ENCODE measurements around the gene SLC19A1.

DNA sequence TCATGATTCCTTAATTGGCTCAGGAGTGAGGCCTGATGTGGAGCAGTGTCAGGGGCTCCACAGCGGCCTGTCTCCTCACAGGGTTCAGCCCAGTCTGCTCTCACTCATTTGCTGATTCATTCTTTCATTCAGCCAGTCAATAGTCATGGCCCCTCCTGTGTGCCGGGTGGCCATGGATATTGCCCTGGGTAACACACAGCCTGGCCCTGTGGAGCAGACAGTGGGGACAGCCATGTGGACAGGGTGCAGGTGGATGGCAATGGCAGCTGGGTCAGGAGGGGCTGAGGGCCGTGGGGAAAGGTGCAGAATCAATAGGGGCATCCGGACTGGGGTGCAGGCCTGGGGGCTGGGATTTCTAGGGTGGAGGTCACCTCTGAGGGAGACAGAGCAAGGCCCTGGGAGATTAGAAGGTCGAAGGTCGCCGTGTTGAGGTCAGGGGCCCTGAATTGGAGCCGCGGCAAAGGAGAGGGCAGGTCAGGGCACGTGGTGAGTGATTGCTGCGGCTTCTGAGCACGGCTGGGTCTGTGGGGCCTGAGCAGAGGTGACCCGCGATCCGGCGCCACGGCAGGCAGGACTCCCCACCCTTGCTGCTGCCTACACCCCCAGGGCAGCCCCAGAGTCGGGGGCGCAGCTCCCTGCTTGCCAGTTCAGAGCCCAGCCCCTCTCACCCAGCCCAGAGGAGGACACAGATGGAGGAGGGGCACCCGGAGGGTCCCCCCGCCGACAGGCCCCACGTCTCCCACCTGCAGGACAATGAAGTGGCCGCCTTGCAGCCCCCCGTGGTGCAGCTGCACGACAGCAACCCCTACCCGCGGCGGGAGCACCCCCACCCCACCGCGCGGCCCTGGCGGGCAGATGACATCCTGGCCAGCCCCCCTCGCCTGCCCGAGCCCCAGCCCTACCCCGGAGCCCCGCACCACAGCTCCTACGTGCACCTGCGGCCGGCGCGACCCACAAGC is 33.4 kb downstream of the SLC19A1 start:
- TF ChIP-seq POLR2A (IDR thresholded peaks at IDR 0.05), result no peak
- TF ChIP-seq CTCF (IDR thresholded peaks at IDR 0.05 in 8 of 11, conservative IDR thresholded peaks at IDR 0.05 in 3 of 11), result no peak
